ENCODE measurements around the gene KIF26B. TPM values are rescaled to one million over a fixed set of nuclear protein-coding genes. Genes with fewer than 3 reads are reported as not detected.
A peak's percentile ranks its signal among the peaks of the same experiment; 100 is the strongest.

Gene KIF26B
- total RNA-seq, 3 donors from 2014 or later (not counting 1 experiment from before 2014, with no cell fraction given): 0.16 to 0.96 (median 0.18) TPM

GRCh38 chr1:245463392-245464165 is 308.8 kb downstream of the KIF26B start:
- Histone ChIP-seq H3K27me3 (ENCODE audit: control insufficient read depth, insufficient read depth, low read length) (no peaks in the 10 kb centered on the region), H3K4me1 (ENCODE audit: control insufficient read depth, insufficient read depth, low read length) (no peaks in the 10 kb centered on the region), H3K36me3 (ENCODE audit: control insufficient read depth, insufficient read depth, low read length) (no peaks in the 10 kb centered on the region), H3K9me3 (ENCODE audit: control insufficient read depth, insufficient read depth, low read length) (no peaks in the 10 kb centered on the region), H3K27ac (ENCODE audit: low read length) (no peak overlapping the region), H3K4me3 (ENCODE audit: low read length) (no peak overlapping the region)
- intact Hi-C loops (cut with micrococcal nuclease): no loop called here
- H3K36me3 Mint-ChIP-seq: no peaks in the 10 kb centered on the region
- ATAC-seq (no peak), DNase-seq (no peak)
- H3K4me1 Mint-ChIP-seq: peaks cover 0 to 8% of the 10 kb centered on the region in 2 donors
- H3K27ac Mint-ChIP-seq: no peak overlapping the region
- 84% methylated on average over 10 of the region's 11 CpGs for WGBS (ENCODE audit: insufficient coverage)
- no peak overlapping the region for H3K4me3 Mint-ChIP-seq
- H3K9me3 Mint-ChIP-seq: no peaks in the 10 kb centered on the region
- H3K27me3 Mint-ChIP-seq (ENCODE audit: low read depth in 2 of 2): peaks cover 4 to 5% of the 10 kb centered on the region in 2 donors
- TF ChIP-seq CTCF (IDR thresholded peaks at IDR 0.05): no peak

DNA sequence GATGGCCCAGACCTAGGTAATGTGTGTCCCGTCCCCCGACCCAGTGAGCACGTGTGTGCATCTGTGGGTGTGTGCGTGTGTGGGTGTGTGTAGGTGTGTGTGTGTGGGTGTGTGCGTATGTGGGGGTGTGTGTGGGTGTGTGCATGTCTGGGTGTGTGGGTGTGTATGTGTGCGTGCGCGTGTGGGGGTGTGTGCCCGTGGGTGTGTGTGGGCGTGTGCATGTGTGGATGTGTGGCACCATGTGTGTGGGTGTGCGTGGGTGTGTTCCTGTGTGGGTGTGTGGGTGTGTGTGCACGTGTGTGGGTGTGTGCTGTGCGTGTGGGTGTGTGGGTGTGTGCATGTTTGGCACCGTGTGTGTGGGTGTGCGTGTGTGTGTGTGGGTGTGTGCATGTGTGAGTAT is 309.5 kb downstream of the KIF26B start:
- Mint-ChIP-seq H3K36me3 (no peaks in the 10 kb centered on the region), H3K27ac (no peak overlapping the region), H3K4me1 (peaks cover 0 to 8% of the 10 kb centered on the region in 2 donors), H3K27me3 (ENCODE audit: low read depth in 2 of 2) (peaks cover 4 to 5% of the 10 kb centered on the region in 2 donors), H3K9me3 (no peaks in the 10 kb centered on the region), H3K4me3 (no peak overlapping the region)
- 88% methylated on average over 15 of the region's 15 CpGs for WGBS (ENCODE audit: insufficient coverage)
- Histone ChIP-seq H3K4me3 (ENCODE audit: low read length) (no peak overlapping the region), H3K36me3 (ENCODE audit: control insufficient read depth, insufficient read depth, low read length) (no peaks in the 10 kb centered on the region), H3K9me3 (ENCODE audit: control insufficient read depth, insufficient read depth, low read length) (no peaks in the 10 kb centered on the region), H3K27me3 (ENCODE audit: control insufficient read depth, insufficient read depth, low read length) (no peaks in the 10 kb centered on the region), H3K27ac (ENCODE audit: low read length) (no peak overlapping the region), H3K4me1 (ENCODE audit: control insufficient read depth, insufficient read depth, low read length) (no peaks in the 10 kb centered on the region)
- peak in 1 of 3 donors; percentile 36 for ATAC-seq
- no peak for TF ChIP-seq CTCF (IDR thresholded peaks at IDR 0.05)
- intact Hi-C loops (cut with micrococcal nuclease): no loop called here
- no peak for DNase-seq

DNA sequence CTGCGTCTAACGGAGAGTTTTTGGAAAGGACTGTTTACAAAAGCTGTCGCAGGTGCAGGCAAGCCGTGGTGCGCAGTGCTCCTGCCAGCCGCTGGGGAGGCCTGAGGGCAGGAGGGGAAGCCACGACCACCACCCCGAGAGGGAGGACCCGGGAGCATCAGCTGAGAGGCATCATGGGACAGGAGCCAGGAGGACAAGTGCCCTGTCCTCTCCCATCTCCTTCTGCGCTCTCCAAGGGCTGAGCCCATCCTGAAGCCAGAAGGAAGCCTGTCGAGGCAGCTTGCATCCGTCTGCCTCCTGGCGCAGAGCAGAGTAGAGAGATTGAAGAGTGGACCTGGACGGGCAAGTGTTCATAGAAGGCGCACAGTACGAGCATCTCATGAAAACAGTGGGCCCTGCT is 310.9 kb downstream of the KIF26B start:
- Histone ChIP-seq H3K4me1 (ENCODE audit: control insufficient read depth, insufficient read depth, low read length) (no peaks in the 10 kb centered on the region), H3K27ac (ENCODE audit: low read length) (no peak overlapping the region), H3K36me3 (ENCODE audit: control insufficient read depth, insufficient read depth, low read length) (no peaks in the 10 kb centered on the region), H3K4me3 (ENCODE audit: low read length) (no peak overlapping the region), H3K9me3 (ENCODE audit: control insufficient read depth, insufficient read depth, low read length) (no peaks in the 10 kb centered on the region), H3K27me3 (ENCODE audit: control insufficient read depth, insufficient read depth, low read length) (no peaks in the 10 kb centered on the region)
- intact Hi-C loops (cut with micrococcal nuclease): no loop called here
- no peaks in the 10 kb centered on the region for H3K36me3 Mint-ChIP-seq
- no peak overlapping the region for H3K4me3 Mint-ChIP-seq
- 87% methylated on average over 16 of the region's 16 CpGs for whole genome bisulfite sequencing (ENCODE audit: insufficient coverage)
- H3K9me3 Mint-ChIP-seq: no peaks in the 10 kb centered on the region
- TF ChIP-seq CTCF (IDR thresholded peaks at IDR 0.05): no peak
- H3K4me1 Mint-ChIP-seq: peaks cover 0 to 8% of the 10 kb centered on the region in 2 donors
- DNase-seq: no peak
- peaks cover 5 to 7% of the 10 kb centered on the region in 2 donors for H3K27me3 Mint-ChIP-seq (ENCODE audit: low read depth in 2 of 2)
- H3K27ac Mint-ChIP-seq: no peak overlapping the region
- no peak for ATAC-seq

- Histone ChIP-seq H3K27me3 (ENCODE audit: control insufficient read depth, insufficient read depth, low read length) (no peaks in the 10 kb centered on the region), H3K9me3 (ENCODE audit: control insufficient read depth, insufficient read depth, low read length) (no peaks in the 10 kb centered on the region), H3K4me3 (ENCODE audit: low read length) (no peak overlapping the region), H3K27ac (ENCODE audit: low read length) (no peak overlapping the region), H3K36me3 (ENCODE audit: control insufficient read depth, insufficient read depth, low read length) (no peaks in the 10 kb centered on the region), H3K4me1 (ENCODE audit: control insufficient read depth, insufficient read depth, low read length) (no peaks in the 10 kb centered on the region)
- H3K9me3 Mint-ChIP-seq: no peaks in the 10 kb centered on the region
- DNase-seq: no peak
- H3K36me3 Mint-ChIP-seq: no peaks in the 10 kb centered on the region
- peaks cover 5 to 7% of the 10 kb centered on the region in 2 donors for H3K27me3 Mint-ChIP-seq (ENCODE audit: low read depth in 2 of 2)
- no peak overlapping the region for H3K4me3 Mint-ChIP-seq
- ATAC-seq: no peak
- 63% methylated on average over 7 of the region's 7 CpGs for WGBS (ENCODE audit: insufficient coverage)
- intact Hi-C loops (cut with micrococcal nuclease): no loop called here
- H3K27ac Mint-ChIP-seq: no peak overlapping the region
- H3K4me1 Mint-ChIP-seq: peaks cover 0 to 8% of the 10 kb centered on the region in 2 donors
- TF ChIP-seq CTCF (IDR thresholded peaks at IDR 0.05): no peak
Observed at GRCh38 chr1:245466261-245466660, 311.5 kb downstream of the KIF26B start.
